HepG2 (cell line): ENCODE results near the gene ARMC5. TPM values are rescaled to one million over a fixed set of nuclear protein-coding genes. Genes with fewer than 3 reads are reported as not detected.

Experiments used
- CREB3 ChIP-seq: sonication (generic); formaldehyde crosslinking; IDR thresholded peaks from 2 replicates; pipeline ENCODE4 v1.5.0; 2020; ENCODE audit warnings: missing genetic modification reagents
- DNMT1 ChIP-seq: sonication (generic); formaldehyde crosslinking; IDR thresholded peaks from 2 replicates; pipeline ENCODE4 v1.5.1; 2020; ENCODE audit warnings: mild to moderate bottlenecking, missing genetic modification reagents
- GTF2F1 ChIP-seq: fragments of 150-350 bp; IDR thresholded peaks from 2 replicates; pipeline ENCODE4 v1.6.1; 2014; ENCODE audit warnings: low read length
- HDAC1 ChIP-seq: sonication (generic); formaldehyde crosslinking; IDR thresholded peaks from 2 replicates; pipeline ENCODE4 v1.5.1; 2020; ENCODE audit warnings: mild to moderate bottlenecking, missing genetic modification reagents
- HOXD1 ChIP-seq: sonication (generic); formaldehyde crosslinking; IDR thresholded peaks from 2 replicates; pipeline ENCODE4 v1.5.0; 2020; ENCODE audit warnings: missing genetic modification reagents
- KAT7 ChIP-seq: IDR thresholded peaks from 2 replicates; pipeline ENCODE4 v1.6.1; 2018; ENCODE audit warnings: borderline replicate concordance, missing compliant biosample characterization
- MIXL1 ChIP-seq: IDR thresholded peaks from 2 replicates; pipeline ENCODE4 v1.6.1; 2016
- MYNN ChIP-seq: sonication (generic); formaldehyde crosslinking; IDR thresholded peaks from 2 replicates; pipeline ENCODE4 v1.4.0; 2020; ENCODE audit warnings: mild to moderate bottlenecking, low read depth, missing genetic modification reagents
- NFKB2 ChIP-seq: sonication (generic); formaldehyde crosslinking; IDR thresholded peaks from 2 replicates; pipeline ENCODE4 v1.4.0; 2020; ENCODE audit warnings: missing genetic modification reagents, borderline replicate concordance
- POLR2G ChIP-seq: fragments of 200-400 bp; formaldehyde crosslinking; IDR thresholded peaks from 2 replicates; pipeline ENCODE4 v1.6.1; 2018; ENCODE audit warnings: mild to moderate bottlenecking, low read depth, low read length, moderate library complexity
- RAD21 ChIP-seq: fragments of 450-650 bp; formaldehyde crosslinking; IDR thresholded peaks from 2 replicates; pipeline ENCODE4 v1.5.0; 2020; ENCODE audit warnings: mild to moderate bottlenecking
- RERE ChIP-seq: IDR thresholded peaks from 2 replicates; pipeline ENCODE4 v1.6.1; 2016; ENCODE audit warnings: low read depth, missing genetic modification reagents, missing compliant biosample characterization
- SIX4 ChIP-seq: sonication (generic); formaldehyde crosslinking; IDR thresholded peaks from 2 replicates; pipeline ENCODE4 v1.4.0; 2020; ENCODE audit warnings: missing genetic modification reagents
- SRSF1 ChIP-seq: fragments of 200-400 bp; formaldehyde crosslinking; optimal IDR thresholded peaks from 2 replicates; pipeline ENCODE3; 2017; ENCODE audit warnings: mild to moderate bottlenecking, low read depth, low read length, moderate library complexity
- ZNF234 ChIP-seq: sonication (generic); formaldehyde crosslinking; conservative IDR thresholded peaks from 2 replicates; pipeline ENCODE4 v1.5.1; 2020; ENCODE audit warnings: mild to moderate bottlenecking, missing genetic modification reagents
- ZNF235 ChIP-seq: sonication (generic); formaldehyde crosslinking; IDR thresholded peaks from 2 replicates; pipeline ENCODE4 v1.8.1; 2023; ENCODE audit warnings: mild to moderate bottlenecking, missing genetic modification reagents, borderline replicate concordance
- ZNF280D ChIP-seq: sonication (generic); formaldehyde crosslinking; IDR thresholded peaks from 2 replicates; pipeline ENCODE4 v1.5.1; 2020; ENCODE audit warnings: mild to moderate bottlenecking, missing genetic modification reagents
- ZNF326 ChIP-seq: sonication (generic); formaldehyde crosslinking; IDR thresholded peaks from 2 replicates; pipeline ENCODE4 v1.4.0; 2020; ENCODE audit warnings: missing genetic modification reagents, borderline replicate concordance
- polyA plus RNA-seq, 8 experiments: library from polyadenylated mRNA; depleted of rRNA in 3 of 8; stranded (reverse) in 7 of 8; unstranded in 1 of 8; fragments of >200 nt; fragmentation: Illumina TruSeq in 4 of 8; extraction: Trizol in 4 of 8; gene quantifications; 2 replicates each; pipeline versions ENCODE4 v1.2.1 to v1.2.3, GENCODE V29; 2011 to 2016; ENCODE audit warnings: low read depth in 4 of 8, missing spikeins in 1 of 8, mixed read lengths in 1 of 8; ENCODE audit not compliant: insufficient read depth in 1 of 8
- total RNA-seq, 5 experiments: library from RNA; depleted of rRNA; stranded (reverse); fragments of >200 nt; fragmentation: Illumina TruSeq; extraction: Trizol; gene quantifications; 2 replicates each; pipeline ENCODE4 v1.2.3, GENCODE V29; 2016; ENCODE audit warnings: low read depth in 1 of 5
- TF ChIP-seq, protein P1 (sequence below): fragments of 450-650 bp; IDR thresholded peaks from 2 replicates; pipeline ENCODE4 v1.6.1; 2016

The ARMC5 gene
- total and polyA plus RNA-seq, 2 of the 13 experiments (the other 11 are each of a cell fraction or from before 2014, with no cell fraction given), result 10.8 to 22.3 TPM

GRCh38 chr16:31507929-31508705 lies 48.8 kb downstream of the ARMC5 start, which contains the start of gene RUSF1 (continued):
- TF ChIP-seq ZNF280D (CRISPR knock-in tag) (peak; percentile 75), SIX4 (CRISPR knock-in tag) (0 out of 2 replicates have a peak, but pooled peaks have one; percentile 54), SRSF1 (peak; percentile 97), GTF2F1 (0 out of 2 replicates have a peak, but pooled peaks have one; percentile 48), KAT7 (peak; percentile 76), RERE (CRISPR knock-in tag) (0 out of 2 replicates have a peak, but pooled peaks have one; percentile 37), MYNN (CRISPR knock-in tag) (peak; percentile 54; the same call in 1 of the 2 replicates), HDAC1 (CRISPR knock-in tag) (peak; percentile 95), ZNF234 (CRISPR knock-in tag) (peak; percentile 64; the same call in 1 of the 2 replicates), DNMT1 (CRISPR knock-in tag) (peak; percentile 93; the same call in 1 of the 2 replicates), RAD21 (peak; percentile 42), CREB3 (CRISPR knock-in tag) (no peak; the same call in 1 of the 2 replicates), ZNF235 (CRISPR knock-in tag) (peak; percentile 40; the same call in 1 of the 2 replicates), HOXD1 (CRISPR knock-in tag) (peak; percentile 88; the same call in 1 of the 2 replicates), MIXL1 (CRISPR knock-in tag) (peak; percentile 81), NFKB2 (CRISPR knock-in tag) (peak; percentile 94), POLR2G (peak; percentile 98), ZNF326 (CRISPR knock-in tag) (no peak)
- TF ChIP-seq, protein P1, sequence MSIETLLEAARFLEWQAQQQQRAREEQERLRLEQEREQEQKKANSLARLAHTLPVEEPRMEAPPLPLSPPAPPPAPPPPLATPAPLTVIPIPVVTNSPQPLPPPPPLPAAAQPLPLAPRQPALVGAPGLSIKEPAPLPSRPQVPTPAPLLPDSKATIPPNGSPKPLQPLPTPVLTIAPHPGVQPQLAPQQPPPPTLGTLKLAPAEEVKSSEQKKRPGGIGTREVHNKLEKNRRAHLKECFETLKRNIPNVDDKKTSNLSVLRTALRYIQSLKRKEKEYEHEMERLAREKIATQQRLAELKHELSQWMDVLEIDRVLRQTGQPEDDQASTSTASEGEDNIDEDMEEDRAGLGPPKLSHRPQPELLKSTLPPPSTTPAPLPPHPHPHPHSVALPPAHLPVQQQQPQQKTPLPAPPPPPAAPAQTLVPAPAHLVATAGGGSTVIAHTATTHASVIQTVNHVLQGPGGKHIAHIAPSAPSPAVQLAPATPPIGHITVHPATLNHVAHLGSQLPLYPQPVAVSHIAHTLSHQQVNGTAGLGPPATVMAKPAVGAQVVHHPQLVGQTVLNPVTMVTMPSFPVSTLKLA, result no peak
